H1 (cell line): ENCODE data around the gene PLEKHA1. TPM values are rescaled to one million over a fixed set of nuclear protein-coding genes. Genes with fewer than 3 reads are reported as not detected.

Experiments
- FOSL1 ChIP-seq: IDR thresholded peaks from 2 replicates; pipeline ENCODE4 v1.6.1; 2011; ENCODE audit warnings: mild to moderate bottlenecking, low read depth, low read length, moderate library complexity; ENCODE audit not compliant: insufficient read depth
- GABPA ChIP-seq: IDR thresholded peaks from 2 replicates; pipeline ENCODE4 v1.6.1; 2011; ENCODE audit warnings: mild to moderate bottlenecking, low read length, moderate library complexity, borderline replicate concordance; ENCODE audit not compliant: insufficient read depth
- RXRA ChIP-seq: IDR thresholded peaks from 2 replicates; pipeline ENCODE4 v1.6.1; 2011; ENCODE audit warnings: low read depth, mild to moderate bottlenecking, low read length, moderate library complexity; ENCODE audit not compliant: insufficient read depth
- SIN3A ChIP-seq, 2 experiments: IDR thresholded peaks in 1 of 2; conservative IDR thresholded peaks in 1 of 2; 2 replicates each; pipeline ENCODE4 v1.6.1; 2011 to 2012; ENCODE audit warnings: low read length in 2 of 2, improper control_type of control experiment in 1 of 2, low read depth in 1 of 2, mild to moderate bottlenecking in 1 of 2
- SRF ChIP-seq: IDR thresholded peaks from 2 replicates; pipeline ENCODE4 v1.6.1; 2011; ENCODE audit warnings: mild to moderate bottlenecking, low read depth, low read length, moderate library complexity
- SUZ12 ChIP-seq: fragments of 200-600 bp; sonication (generic); IDR thresholded peaks from 2 replicates; pipeline ENCODE4 v1.6.1; 2012; ENCODE audit warnings: mild to moderate bottlenecking, inconsistent platforms, low read length, moderate library complexity, mixed read lengths
- polyA plus RNA-seq, 7 experiments: library from polyadenylated mRNA; depleted of rRNA in 3 of 7; stranded (reverse) in 5 of 7; unstranded in 2 of 7; fragments of >200 nt in 5 of 7; fragments of 200-250 nt in 2 of 7; gene quantifications; 1 replicate in 5 of 7; 2 replicates in 1 of 7; 4 replicates in 1 of 7; pipeline versions ENCODE4 v1.2.1 to v1.2.3, GENCODE V29; 2011 to 2013; ENCODE audit warnings: missing spikeins in 2 of 7, mixed read lengths in 2 of 7
- total RNA-seq: library from RNA; stranded (reverse); fragmentation: NEBNext Ultra II Directional; extraction: Animal tissue kit (Norgen Biotek cat#: 25700); gene quantifications from 2 replicates; pipeline ENCODE4 v1.2.1, GENCODE V29; 2021
- TF ChIP-seq, protein P1 (sequence below): IDR thresholded peaks from 2 replicates; pipeline ENCODE4 v1.6.1; 2012; ENCODE audit warnings: inconsistent platforms

Gene PLEKHA1
- total and polyA plus RNA-seq, 2 of the 8 experiments (the other 6 are each of a cell fraction or from before 2014, with no cell fraction given): 15.6 to 39.7 TPM

DNA sequence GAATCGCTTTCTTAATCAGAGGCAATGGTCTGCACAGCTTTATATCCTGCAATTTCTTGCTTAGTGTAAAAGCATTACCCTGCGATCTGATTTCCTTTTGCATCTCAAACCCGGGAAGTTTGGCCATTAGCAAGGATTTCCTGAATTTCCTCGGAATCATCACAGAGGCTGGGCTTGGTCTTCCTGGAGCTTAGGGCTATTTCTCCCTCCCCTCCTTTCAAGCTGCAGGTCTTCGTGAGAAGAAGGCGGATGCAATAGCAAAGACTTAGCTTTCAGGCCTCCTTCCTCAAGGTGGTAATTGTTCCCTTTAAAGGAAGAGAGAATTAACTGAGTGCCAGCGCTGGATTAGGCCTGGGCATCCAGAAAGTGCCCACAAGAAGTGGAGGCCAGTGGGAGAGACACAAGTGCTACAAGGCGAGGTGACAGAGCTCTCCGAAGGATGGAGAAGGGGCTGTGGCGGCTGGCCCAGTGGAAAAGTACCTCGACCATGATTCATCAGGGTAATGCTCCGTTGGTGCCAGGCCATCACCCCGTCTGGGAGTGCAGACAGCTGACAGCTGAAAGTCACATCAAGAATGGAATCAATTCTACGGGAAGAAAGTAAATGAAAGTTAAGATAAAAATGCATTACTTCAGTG is 76.0 kb downstream of the PLEKHA1 start (continued):
- no peak for TF ChIP-seq SRF
- no peak for TF ChIP-seq GABPA
- TF ChIP-seq, protein P1, sequence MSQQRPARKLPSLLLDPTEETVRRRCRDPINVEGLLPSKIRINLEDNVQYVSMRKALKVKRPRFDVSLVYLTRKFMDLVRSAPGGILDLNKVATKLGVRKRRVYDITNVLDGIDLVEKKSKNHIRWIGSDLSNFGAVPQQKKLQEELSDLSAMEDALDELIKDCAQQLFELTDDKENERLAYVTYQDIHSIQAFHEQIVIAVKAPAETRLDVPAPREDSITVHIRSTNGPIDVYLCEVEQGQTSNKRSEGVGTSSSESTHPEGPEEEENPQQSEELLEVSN: no peak
- TF ChIP-seq FOSL1: no peak
- TF ChIP-seq RXRA: no peak
- TF ChIP-seq SIN3A (conservative IDR thresholded peaks at IDR 0.05 in 1 of 2, IDR thresholded peaks at IDR 0.05 in 1 of 2; ENCODE audit: low read depth in 1 of 2, low read length in 2 of 2): no peak
- no peak for TF ChIP-seq SUZ12
